ENCODE results near the gene CA10. TPM values are rescaled to one million over a fixed set of nuclear protein-coding genes. Genes with fewer than 3 reads are reported as not detected.
A peak's percentile ranks its signal among the peaks of the same experiment; 100 is the strongest.

The CA10 gene
- total and polyA plus RNA-seq, 5 donors from 2014 or later = not detected

- Mint-ChIP-seq H3K9me3 (peaks cover 0 to 2% (median 0%) of the 10 kb centered on the region in 7 donors), H3K4me3 (no peak overlapping the region), H3K27me3 (peaks cover 4% of the 10 kb centered on the region), H3K27ac (no peak overlapping the region), H3K36me3 (no peaks in the 10 kb centered on the region), H3K4me1 (no peaks in the 10 kb centered on the region)
- no peak for DNase-seq
- no peaks in the 10 kb centered on the region for H3K9me3 ChIP-seq (ENCODE audit: control insufficient read depth in 2 of 2, low read length in 2 of 2)
- H3K27me3 ChIP-seq (ENCODE audit: control insufficient read depth, insufficient read depth, low read length) = no peaks in the 10 kb centered on the region
- no peak overlapping the region for H3K27ac ChIP-seq (ENCODE audit: insufficient read depth, low read length, poor library complexity, severe bottlenecking)
- ATAC-seq (ENCODE audit: low read depth in 2 of 2) = no peak
- H3K36me3 ChIP-seq (ENCODE audit: control insufficient read depth, insufficient read depth, low read length) = no peaks in the 10 kb centered on the region
- no peak overlapping the region for H3K4me3 ChIP-seq (ENCODE audit: low read depth, low read length)
- no peaks in the 10 kb centered on the region for H3K4me1 ChIP-seq (ENCODE audit: control insufficient read depth, insufficient read depth, low read length, poor library complexity, severe bottlenecking)
These were observed 359.3 kb downstream of the CA10 start for GRCh38 chr17:51799240-51799639.

GRCh38 chr17:51797150-51797549 lies 361.4 kb downstream of the CA10 start:
- no peak for ATAC-seq (ENCODE audit: low read depth in 2 of 2)
- Histone ChIP-seq H3K27me3 (ENCODE audit: control insufficient read depth, insufficient read depth, low read length) (no peaks in the 10 kb centered on the region), H3K4me3 (ENCODE audit: low read depth, low read length) (no peak overlapping the region), H3K36me3 (ENCODE audit: control insufficient read depth, insufficient read depth, low read length) (no peaks in the 10 kb centered on the region), H3K4me1 (ENCODE audit: control insufficient read depth, insufficient read depth, low read length, poor library complexity, severe bottlenecking) (no peaks in the 10 kb centered on the region), H3K27ac (ENCODE audit: insufficient read depth, low read length, poor library complexity, severe bottlenecking) (no peak overlapping the region), H3K9me3 (ENCODE audit: control insufficient read depth in 2 of 2, low read length in 2 of 2) (no peaks in the 10 kb centered on the region)
- H3K9me3 Mint-ChIP-seq = peaks cover 0 to 2% (median 0%) of the 10 kb centered on the region in 7 donors
- no peaks in the 10 kb centered on the region for H3K36me3 Mint-ChIP-seq
- peaks cover 4% of the 10 kb centered on the region for H3K27me3 Mint-ChIP-seq
- no peak for DNase-seq
- H3K27ac Mint-ChIP-seq = peak overlapping the region in 1 of 3 donors; percentile 71
- H3K4me1 Mint-ChIP-seq = no peaks in the 10 kb centered on the region
- H3K4me3 Mint-ChIP-seq = no peak overlapping the region

GRCh38 chr17:51796026-51796425 lies 362.5 kb downstream of the CA10 start:
- Mint-ChIP-seq H3K36me3 (no peaks in the 10 kb centered on the region), H3K27me3 (peaks cover 9% of the 10 kb centered on the region)
- no peak overlapping the region for H3K4me3 ChIP-seq (ENCODE audit: low read depth, low read length)

DNA sequence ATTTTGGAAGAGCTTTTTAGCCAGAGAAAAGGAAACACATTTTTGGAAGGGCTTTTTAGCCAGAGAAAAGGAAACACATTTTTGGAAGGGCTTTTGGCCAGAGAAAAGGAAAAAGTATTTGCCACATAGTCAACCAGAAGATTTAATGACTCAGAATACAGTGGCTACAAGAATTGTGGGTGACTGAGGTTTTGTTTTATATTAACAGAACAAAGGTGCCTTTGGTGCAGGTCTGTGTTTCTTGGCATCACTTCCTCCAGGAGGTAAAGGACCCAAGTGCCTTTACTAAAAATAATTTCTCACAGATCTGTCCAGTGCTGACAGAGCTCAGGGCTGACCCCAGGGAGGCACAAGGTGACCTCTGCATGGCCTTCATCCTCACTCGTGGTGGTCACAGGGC lies 363.1 kb downstream of the CA10 start:
- Histone ChIP-seq H3K27me3 (ENCODE audit: control insufficient read depth, insufficient read depth, low read length) (peaks cover 2% of the 10 kb centered on the region), H3K27ac (ENCODE audit: insufficient read depth, low read length, poor library complexity, severe bottlenecking) (no peak overlapping the region), H3K4me3 (ENCODE audit: low read depth, low read length) (no peak overlapping the region), H3K9me3 (ENCODE audit: control insufficient read depth in 2 of 2, low read length in 2 of 2) (no peaks in the 10 kb centered on the region), H3K4me1 (ENCODE audit: control insufficient read depth, insufficient read depth, low read length, poor library complexity, severe bottlenecking) (no peaks in the 10 kb centered on the region), H3K36me3 (ENCODE audit: control insufficient read depth, insufficient read depth, low read length) (no peaks in the 10 kb centered on the region)
- DNase-seq = no peak
- peaks cover 9% of the 10 kb centered on the region for H3K27me3 Mint-ChIP-seq
- H3K9me3 Mint-ChIP-seq = peaks cover 0 to 2% (median 0%) of the 10 kb centered on the region in 7 donors
- no peaks in the 10 kb centered on the region for H3K36me3 Mint-ChIP-seq
- H3K27ac Mint-ChIP-seq = no peak overlapping the region
- no peak for ATAC-seq (ENCODE audit: low read depth in 2 of 2)
- H3K4me3 Mint-ChIP-seq = no peak overlapping the region
- no peaks in the 10 kb centered on the region for H3K4me1 Mint-ChIP-seq

More at GRCh38 chr17:51796026-51796425, 362.5 kb downstream of the CA10 start:
- Mint-ChIP-seq H3K4me3 (no peak overlapping the region), H3K9me3 (peaks cover 0 to 2% (median 0%) of the 10 kb centered on the region in 7 donors), H3K4me1 (no peaks in the 10 kb centered on the region), H3K27ac (no peak overlapping the region)
- ATAC-seq (ENCODE audit: low read depth in 2 of 2) (no peak), DNase-seq (no peak)
- no peaks in the 10 kb centered on the region for H3K4me1 ChIP-seq (ENCODE audit: control insufficient read depth, insufficient read depth, low read length, poor library complexity, severe bottlenecking)
- H3K27me3 ChIP-seq (ENCODE audit: control insufficient read depth, insufficient read depth, low read length) = peaks cover 2% of the 10 kb centered on the region
- no peaks in the 10 kb centered on the region for H3K36me3 ChIP-seq (ENCODE audit: control insufficient read depth, insufficient read depth, low read length)
- no peak overlapping the region for H3K27ac ChIP-seq (ENCODE audit: insufficient read depth, low read length, poor library complexity, severe bottlenecking)
- no peaks in the 10 kb centered on the region for H3K9me3 ChIP-seq (ENCODE audit: control insufficient read depth in 2 of 2, low read length in 2 of 2)

GRCh38 chr17:51794466-51794865 lies 364.0 kb downstream of the CA10 start:
- H3K4me1 ChIP-seq (ENCODE audit: control insufficient read depth, insufficient read depth, low read length, poor library complexity, severe bottlenecking) = no peaks in the 10 kb centered on the region
- H3K4me3 ChIP-seq (ENCODE audit: low read depth, low read length) = no peak overlapping the region
- H3K36me3 ChIP-seq (ENCODE audit: control insufficient read depth, insufficient read depth, low read length) = no peaks in the 10 kb centered on the region
- peaks cover 9% of the 10 kb centered on the region for H3K27me3 Mint-ChIP-seq
- ATAC-seq (ENCODE audit: low read depth in 2 of 2) (no peak), DNase-seq (no peak)
- no peak overlapping the region for H3K4me3 Mint-ChIP-seq
- no peak overlapping the region for H3K27ac Mint-ChIP-seq
- H3K4me1 Mint-ChIP-seq = no peaks in the 10 kb centered on the region
- H3K9me3 Mint-ChIP-seq = peaks cover 0 to 2% (median 0%) of the 10 kb centered on the region in 7 donors
- H3K27ac ChIP-seq (ENCODE audit: insufficient read depth, low read length, poor library complexity, severe bottlenecking) = no peak overlapping the region
- no peaks in the 10 kb centered on the region for H3K36me3 Mint-ChIP-seq
- no peaks in the 10 kb centered on the region for H3K9me3 ChIP-seq (ENCODE audit: control insufficient read depth in 2 of 2, low read length in 2 of 2)
- H3K27me3 ChIP-seq (ENCODE audit: control insufficient read depth, insufficient read depth, low read length) = peaks cover 2% of the 10 kb centered on the region

DNA sequence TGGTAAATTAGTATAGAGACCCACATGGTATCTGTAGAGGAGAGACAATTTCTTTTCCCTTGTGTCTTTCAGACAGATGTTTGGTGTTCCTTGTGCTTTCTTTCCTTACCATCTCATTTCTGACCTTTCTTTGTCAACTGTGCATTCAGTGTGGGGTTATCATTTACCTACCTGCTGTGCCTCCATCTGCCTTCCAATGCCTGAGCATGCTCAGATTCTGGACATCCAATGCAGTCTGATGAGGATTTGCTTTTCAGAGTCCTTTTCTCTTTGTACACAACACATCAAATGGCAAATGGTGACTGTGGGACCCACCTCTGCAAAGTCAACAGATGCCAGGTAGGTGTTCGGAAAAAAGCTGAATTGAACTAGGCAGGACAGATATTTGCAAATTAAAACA lies 364.8 kb downstream of the CA10 start:
- ATAC-seq (ENCODE audit: low read depth in 2 of 2) (no peak), DNase-seq (no peak)
- no peak overlapping the region for H3K4me3 ChIP-seq (ENCODE audit: low read depth, low read length)
- H3K9me3 ChIP-seq (ENCODE audit: control insufficient read depth in 2 of 2, low read length in 2 of 2) = no peaks in the 10 kb centered on the region
- Mint-ChIP-seq H3K9me3 (peaks cover 0 to 2% (median 0%) of the 10 kb centered on the region in 7 donors), H3K36me3 (no peaks in the 10 kb centered on the region), H3K4me3 (no peak overlapping the region), H3K4me1 (no peaks in the 10 kb centered on the region), H3K27me3 (peaks cover 9% of the 10 kb centered on the region), H3K27ac (no peak overlapping the region)
- no peaks in the 10 kb centered on the region for H3K4me1 ChIP-seq (ENCODE audit: control insufficient read depth, insufficient read depth, low read length, poor library complexity, severe bottlenecking)
- H3K27me3 ChIP-seq (ENCODE audit: control insufficient read depth, insufficient read depth, low read length) = peaks cover 2% of the 10 kb centered on the region
- H3K36me3 ChIP-seq (ENCODE audit: control insufficient read depth, insufficient read depth, low read length) = no peaks in the 10 kb centered on the region
- H3K27ac ChIP-seq (ENCODE audit: insufficient read depth, low read length, poor library complexity, severe bottlenecking) = no peak overlapping the region

DNA sequence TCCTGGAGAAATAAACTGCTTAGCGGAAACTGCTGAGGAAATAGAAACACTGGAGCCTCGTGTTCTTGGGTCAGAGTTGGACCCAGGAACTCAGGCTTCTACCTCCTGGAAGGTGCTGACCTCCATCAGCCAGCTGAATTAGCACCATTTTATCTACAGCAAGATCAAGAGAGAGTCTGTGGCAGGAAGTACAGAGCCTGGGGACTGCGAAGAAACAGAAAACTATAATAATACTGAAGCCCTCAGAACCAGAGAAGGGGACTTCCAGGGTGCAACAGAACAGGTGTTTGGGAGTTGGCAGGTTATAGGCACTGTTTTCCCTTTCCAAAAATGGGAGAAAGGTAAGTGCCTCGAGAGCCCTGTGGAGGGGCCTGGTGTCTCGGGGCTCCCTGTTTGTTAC lies 379.7 kb downstream of the CA10 start:
- H3K27ac ChIP-seq (ENCODE audit: insufficient read depth, low read length, poor library complexity, severe bottlenecking) = no peak overlapping the region
- H3K27me3 Mint-ChIP-seq = peaks cover 7% of the 10 kb centered on the region
- H3K4me3 ChIP-seq (ENCODE audit: low read depth, low read length) = no peak overlapping the region
- H3K4me1 Mint-ChIP-seq = peaks cover 0 to 10% (median 5%) of the 10 kb centered on the region in 4 donors
- H3K9me3 Mint-ChIP-seq = peaks cover 0 to 6% (median 0%) of the 10 kb centered on the region in 7 donors
- no peaks in the 10 kb centered on the region for H3K27me3 ChIP-seq (ENCODE audit: control insufficient read depth, insufficient read depth, low read length)
- peak overlapping the region in 1 of 3 donors; percentile 43 for H3K27ac Mint-ChIP-seq
- ATAC-seq (ENCODE audit: low read depth in 2 of 2) (no peak), DNase-seq (peak in 1 of 3 donors; percentile 1)
- no peaks in the 10 kb centered on the region for H3K9me3 ChIP-seq (ENCODE audit: control insufficient read depth in 2 of 2, low read length in 2 of 2)
- H3K36me3 Mint-ChIP-seq = no peaks in the 10 kb centered on the region
- H3K36me3 ChIP-seq (ENCODE audit: control insufficient read depth, insufficient read depth, low read length) = no peaks in the 10 kb centered on the region
- no peaks in the 10 kb centered on the region for H3K4me1 ChIP-seq (ENCODE audit: control insufficient read depth, insufficient read depth, low read length, poor library complexity, severe bottlenecking)
- H3K4me3 Mint-ChIP-seq = peak overlapping the region in 1 of 4 donors; percentile 39

DNA sequence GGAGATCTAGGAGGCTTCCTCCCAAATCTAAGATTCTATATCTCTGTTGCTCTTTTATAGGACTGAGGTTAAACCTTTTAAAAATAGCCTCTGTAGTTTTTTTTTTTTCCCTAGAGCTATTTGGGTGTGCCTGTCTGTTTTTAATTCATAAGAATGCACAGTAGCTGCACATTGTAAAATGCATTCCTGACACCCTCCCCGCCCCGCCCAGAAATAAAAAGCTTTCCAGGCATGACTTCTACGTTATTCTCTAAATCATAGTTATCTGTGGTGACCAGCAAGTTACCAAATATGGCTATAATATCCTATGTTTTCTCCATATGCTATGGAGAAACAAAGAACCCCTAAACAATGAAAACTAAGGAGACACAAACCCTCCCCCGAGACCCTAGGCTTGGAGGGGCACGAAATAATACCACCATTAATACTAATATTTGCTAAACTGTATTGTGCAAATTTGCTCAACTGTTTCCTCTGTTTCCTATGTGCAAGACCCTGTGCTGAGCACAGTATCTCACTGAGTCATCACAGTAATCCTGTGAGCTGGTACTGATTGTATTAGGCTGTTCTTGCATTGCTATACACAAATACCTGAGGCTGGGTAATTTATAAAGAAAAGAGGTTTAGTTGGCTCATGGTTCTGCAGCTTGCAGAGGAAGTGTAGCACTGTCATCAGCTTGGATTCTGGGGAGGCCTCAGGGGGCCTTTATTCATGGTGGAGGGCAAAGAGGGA lies 388.3 kb downstream of the CA10 start:
- Histone ChIP-seq H3K27ac (ENCODE audit: insufficient read depth, low read length, poor library complexity, severe bottlenecking) (no peak overlapping the region), H3K4me3 (ENCODE audit: low read depth, low read length) (no peak overlapping the region), H3K27me3 (ENCODE audit: control insufficient read depth, insufficient read depth, low read length) (no peaks in the 10 kb centered on the region), H3K9me3 (ENCODE audit: control insufficient read depth in 2 of 2, low read length in 2 of 2) (no peaks in the 10 kb centered on the region), H3K36me3 (ENCODE audit: control insufficient read depth, insufficient read depth, low read length) (no peaks in the 10 kb centered on the region), H3K4me1 (ENCODE audit: control insufficient read depth, insufficient read depth, low read length, poor library complexity, severe bottlenecking) (no peaks in the 10 kb centered on the region)
- DNase-seq (no peak), ATAC-seq (ENCODE audit: low read depth in 2 of 2) (no peak)
- peaks cover 0 to 3% (median 0%) of the 10 kb centered on the region in 7 donors for H3K9me3 Mint-ChIP-seq
- no peak overlapping the region for H3K4me3 Mint-ChIP-seq
- H3K36me3 Mint-ChIP-seq = no peaks in the 10 kb centered on the region
- H3K27ac Mint-ChIP-seq = no peak overlapping the region
- H3K4me1 Mint-ChIP-seq = peaks cover 0 to 8% (median 0%) of the 10 kb centered on the region in 4 donors
- H3K27me3 Mint-ChIP-seq = no peaks in the 10 kb centered on the region
